Hematopoietic multipotent progenitor cell treated with erythropoietin and hydrocortisone succinate and interleukin-3 and kit ligand, for 4 days (in vitro differentiated cells): ENCODE measurements around the gene CBLN3.
"Not testable (repeated sequence)": the region's sequence is repeated elsewhere in the genome, so short reads cannot be mapped to it uniquely, and the experiment has no call there.

Experiments
- DNase-seq: peaks from one replicate; pipeline ENCODE4 v3.0.0-alpha.2; 2015

CBLN3 gene

DNA sequence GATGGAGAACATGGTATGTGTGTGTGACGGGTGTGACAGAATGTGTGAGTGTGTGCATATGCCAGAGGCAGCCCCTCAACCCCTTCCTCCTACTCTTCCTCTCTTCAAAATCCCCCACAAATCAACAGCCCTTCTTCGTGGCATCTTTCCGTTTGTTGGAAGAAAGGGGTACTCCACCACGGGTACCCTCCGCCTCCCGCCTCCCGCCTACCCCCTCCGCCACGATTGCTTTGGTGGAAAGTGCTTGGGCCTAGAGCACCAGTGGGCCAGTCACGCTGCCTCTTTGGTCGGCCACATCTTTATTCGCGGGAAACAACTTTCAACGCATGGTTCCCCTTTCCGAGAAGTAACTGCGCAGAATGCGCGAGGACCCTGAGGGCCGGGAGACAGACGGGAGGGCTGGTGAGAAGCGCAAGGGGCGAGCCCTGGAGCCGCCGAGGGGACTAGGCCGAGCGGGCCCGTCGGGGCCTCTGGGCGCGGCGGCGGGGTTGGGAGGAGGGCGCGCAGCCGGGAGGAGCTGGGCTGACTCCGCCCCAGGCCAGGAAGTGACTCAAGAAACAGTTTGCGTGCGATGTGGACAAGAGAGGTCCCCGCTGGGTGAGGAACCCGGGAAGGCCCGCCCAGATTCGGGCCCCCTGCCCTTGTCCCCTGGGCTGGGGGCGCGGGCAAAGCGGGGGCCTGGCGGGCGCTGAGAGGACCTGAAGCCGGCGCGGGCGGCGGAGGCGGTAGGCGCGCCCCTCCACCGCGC is at the start of gene CBLN3, which contains the start of gene KHNYN:
Gene CBLN3, minus strand, starts transcription at position 274 of the 748 bp plus-strand sequence. CDS start 614 bp downstream, outside the sequence.
Gene KHNYN, plus strand, starts transcription at position 560 of the 748 bp plus-strand sequence. CDS start 777 bp downstream, outside the sequence.
- peak; percentile 97 for DNase-seq

GRCh38 chr14:24475261-24475660 is 45.8 kb upstream of the CBLN3 start:
- peak; percentile 34 for DNase-seq

DNA sequence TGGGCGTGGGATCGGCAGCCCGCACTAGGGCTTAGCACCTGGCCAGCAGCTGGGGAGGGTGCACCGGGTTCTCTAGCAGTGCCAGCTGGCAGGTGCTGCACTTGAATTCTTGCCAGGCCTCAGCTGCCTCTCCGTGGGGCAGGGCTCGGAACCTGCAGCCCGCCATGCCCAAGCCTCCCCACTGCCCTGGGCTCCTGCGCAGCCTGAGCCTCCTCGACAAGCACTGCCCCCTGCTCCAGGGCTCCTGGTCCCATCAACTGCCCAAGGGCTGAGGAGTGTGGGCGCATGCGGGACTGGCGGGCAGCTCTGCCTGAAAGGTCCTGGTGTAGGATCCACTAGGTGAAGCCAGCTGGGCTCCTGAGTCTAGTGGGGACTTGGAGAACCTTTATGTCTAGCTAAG is 43.7 kb upstream of the CBLN3 start:
- DNase-seq, result no peak

DNA sequence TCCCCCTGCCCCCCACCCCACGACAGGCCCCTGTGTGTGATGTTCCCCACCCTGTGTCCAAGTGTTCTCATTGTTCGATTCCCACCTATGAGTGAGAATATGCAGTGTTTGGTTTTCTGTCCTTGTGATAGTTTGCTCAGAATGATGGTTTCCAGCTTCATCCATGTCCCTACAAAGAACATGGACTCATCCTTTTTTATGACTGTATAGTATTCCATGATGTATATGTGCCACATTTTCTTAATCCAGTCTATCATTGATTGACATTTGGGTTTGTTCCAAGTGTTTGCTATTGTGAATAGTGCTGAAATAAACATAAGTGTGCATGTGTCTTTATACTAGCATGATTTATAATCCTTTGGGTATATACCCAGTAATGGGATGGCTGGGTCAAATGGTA is 41.0 kb upstream of the CBLN3 start:
- not testable (repeated sequence) for DNase-seq

DNA sequence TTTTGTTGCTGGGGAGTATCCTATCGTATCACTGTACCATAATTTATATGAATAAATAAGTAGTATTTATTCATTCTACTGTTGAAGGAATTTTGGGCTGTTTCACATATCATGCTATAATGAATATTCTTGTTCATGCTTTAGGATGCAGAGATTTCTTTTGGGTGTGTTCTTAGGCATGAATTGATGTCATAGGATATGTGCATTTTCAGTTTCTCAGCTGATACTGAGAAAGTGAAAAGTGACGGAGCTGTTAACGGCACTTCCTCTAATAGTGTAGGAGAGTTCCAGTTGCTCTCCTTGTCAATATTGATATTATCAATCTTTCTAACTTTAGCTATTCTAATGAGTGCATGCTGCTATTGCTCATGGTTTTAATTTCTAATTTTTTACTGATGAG is 36.3 kb upstream of the CBLN3 start:
- no peak for DNase-seq

DNA sequence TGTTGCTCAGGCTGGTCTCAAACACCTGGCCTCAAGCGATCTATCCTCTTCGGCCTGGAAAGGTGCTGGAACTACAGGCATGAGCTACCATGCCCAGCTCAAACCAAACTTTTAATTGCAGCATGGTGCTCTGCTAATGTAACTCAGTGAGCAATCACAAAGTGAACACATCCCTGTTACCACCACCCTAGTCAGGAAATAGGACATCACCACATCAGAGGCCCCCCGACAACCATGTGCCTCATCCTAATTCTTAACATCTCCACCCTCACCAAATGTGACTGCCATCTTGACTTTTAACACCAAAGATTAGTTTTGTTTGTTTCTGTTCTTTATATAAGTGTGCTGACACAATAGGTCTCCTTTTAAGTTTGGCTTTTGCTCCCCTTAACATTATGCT is 35.9 kb upstream of the CBLN3 start:
- no peak for DNase-seq

DNA sequence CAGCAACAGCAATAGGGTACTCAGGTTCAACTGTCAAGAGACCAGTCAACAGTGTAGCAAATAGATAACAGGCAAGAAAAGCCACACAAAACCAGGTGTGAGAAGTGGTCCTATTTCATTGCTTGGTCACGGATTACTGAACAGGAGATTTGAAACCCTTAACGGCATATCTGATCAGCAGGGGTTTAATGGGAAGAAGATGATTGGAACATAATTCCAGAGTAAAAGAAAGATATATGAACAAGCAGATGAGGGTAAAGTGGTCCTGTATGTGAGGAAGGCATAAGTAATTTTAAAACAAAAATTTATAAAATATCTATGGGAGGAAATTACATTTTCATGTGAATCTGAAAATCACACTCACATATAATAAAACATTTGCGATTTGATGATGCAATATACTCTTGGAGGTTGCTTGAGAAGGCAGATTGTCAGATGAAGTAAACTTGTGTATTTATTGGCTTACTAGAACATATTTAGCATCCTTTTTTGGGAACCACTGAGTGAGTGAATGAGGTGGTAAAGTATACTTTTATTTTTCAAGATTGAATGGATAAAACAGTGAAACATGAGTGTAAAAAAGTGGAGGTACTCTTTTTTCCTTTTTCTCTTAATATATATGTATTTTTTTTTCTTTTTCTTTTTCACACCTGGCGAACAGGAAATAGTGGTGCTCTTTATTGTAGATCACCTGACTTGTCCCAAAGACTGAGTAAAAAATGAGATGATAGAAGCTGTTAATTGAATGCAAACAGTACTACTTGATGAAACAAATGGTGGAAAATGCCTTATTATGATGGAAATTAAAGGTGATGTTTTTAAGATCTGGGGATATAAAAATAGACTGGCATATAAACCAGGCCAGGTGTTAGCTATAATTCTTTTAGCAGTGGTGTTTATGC is 34.7 kb upstream of the CBLN3 start:
- no peak for DNase-seq

DNA sequence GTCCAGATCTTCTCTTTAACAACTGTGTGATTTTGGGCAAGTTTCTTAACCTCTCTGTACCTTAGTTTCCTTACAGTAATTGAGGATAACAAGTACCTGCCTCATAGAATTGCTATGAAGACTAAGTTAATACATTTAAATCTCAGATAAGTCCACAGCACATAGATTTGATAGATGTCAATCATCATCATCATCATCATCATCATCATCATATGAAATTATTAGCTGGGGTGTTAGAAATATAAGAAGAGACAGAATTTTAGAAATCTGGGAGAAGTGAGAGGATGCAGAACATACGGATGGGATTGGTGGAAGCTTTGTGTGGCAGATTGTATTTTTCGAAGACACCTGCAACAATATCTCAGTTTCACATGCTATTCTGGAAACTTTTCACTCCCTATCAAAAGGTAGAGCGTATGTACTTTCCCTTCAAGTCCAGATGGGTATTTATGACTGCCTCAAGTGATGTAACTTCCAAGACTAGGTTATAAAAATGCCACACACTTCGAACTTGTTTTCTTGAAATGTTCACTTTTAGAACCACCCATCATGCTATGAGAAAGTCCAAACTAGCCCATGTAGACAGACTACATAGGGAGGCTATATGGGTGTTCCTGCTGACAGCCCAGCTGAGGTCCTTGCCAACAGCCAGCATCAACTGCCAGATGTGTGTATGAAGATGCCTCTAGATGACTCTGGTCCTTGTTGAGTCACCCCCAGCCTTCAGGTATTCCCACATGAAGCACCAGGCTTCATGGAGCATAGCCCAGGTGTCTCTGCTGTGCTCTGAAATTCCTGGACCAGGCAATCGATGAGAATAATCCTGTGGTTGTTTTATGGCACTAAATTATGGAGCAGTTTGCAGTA is 33.8 kb upstream of the CBLN3 start:
- DNase-seq, result no peak

GRCh38 chr14:24461336-24461735 is 31.9 kb upstream of the CBLN3 start:
- no peak for DNase-seq

- no peak for DNase-seq
Observed at GRCh38 chr14:24459331-24459730, 29.9 kb upstream of the CBLN3 start.

DNA sequence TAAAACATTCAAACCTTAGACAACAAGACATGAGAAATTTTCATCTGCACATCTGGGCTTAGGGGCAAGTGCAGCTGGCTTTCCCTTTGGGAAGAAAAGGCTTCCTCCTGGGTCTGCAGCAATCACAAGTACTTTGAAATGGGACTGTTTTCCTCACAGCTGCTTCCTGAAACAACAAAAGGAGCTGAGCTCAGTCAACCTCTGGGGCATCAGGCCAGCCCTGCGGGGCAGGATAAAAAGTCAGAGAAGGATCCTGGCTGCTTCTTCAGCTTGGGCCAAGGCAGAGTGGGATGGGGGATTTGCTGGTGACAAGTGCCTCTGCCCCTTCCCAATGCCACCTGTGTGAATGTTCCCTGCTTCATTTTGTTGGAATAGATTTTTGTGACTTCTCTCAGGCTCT is 29.3 kb upstream of the CBLN3 start:
- DNase-seq, result no peak

DNA sequence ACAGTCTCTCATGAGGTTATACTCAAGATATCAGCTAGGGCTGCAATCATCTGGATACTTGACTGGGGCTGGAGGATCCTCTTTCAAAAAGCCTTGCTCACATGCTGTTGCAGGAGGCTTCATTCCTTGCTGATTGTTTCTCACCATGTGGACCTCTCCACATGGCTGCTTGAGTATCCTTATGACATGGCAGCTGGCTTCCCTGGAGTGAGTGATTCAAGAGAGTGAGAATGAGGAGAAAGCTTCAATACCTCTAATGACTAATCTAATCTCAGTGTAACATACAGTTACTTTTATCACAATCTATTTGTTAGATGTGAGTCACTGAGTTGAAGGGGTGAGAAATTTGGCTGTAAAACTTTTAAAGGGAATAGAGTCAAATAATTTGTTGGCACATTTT is 27.5 kb upstream of the CBLN3 start:
- DNase-seq, result peak; percentile 38

DNA sequence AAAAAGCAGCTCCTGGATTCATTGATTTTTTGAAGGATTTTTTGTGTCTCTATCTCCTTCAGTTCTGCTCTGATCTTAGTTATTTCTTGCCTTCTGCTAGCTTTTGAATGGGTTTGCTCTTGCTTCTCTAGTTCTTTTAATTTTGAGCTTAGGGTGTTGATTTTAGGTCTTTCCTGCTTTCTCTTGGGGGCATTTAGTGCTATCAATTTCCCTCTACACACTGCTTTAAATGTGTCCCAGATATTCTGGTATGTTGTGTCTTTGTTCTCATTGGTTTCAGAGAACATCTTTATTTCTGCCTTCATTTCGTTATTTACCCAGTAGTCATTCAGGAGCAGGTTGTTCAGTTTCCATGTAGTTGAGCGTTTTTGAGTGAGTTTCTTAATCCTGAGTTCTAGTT is 21.4 kb upstream of the CBLN3 start:
- not testable (repeated sequence) for DNase-seq

DNA sequence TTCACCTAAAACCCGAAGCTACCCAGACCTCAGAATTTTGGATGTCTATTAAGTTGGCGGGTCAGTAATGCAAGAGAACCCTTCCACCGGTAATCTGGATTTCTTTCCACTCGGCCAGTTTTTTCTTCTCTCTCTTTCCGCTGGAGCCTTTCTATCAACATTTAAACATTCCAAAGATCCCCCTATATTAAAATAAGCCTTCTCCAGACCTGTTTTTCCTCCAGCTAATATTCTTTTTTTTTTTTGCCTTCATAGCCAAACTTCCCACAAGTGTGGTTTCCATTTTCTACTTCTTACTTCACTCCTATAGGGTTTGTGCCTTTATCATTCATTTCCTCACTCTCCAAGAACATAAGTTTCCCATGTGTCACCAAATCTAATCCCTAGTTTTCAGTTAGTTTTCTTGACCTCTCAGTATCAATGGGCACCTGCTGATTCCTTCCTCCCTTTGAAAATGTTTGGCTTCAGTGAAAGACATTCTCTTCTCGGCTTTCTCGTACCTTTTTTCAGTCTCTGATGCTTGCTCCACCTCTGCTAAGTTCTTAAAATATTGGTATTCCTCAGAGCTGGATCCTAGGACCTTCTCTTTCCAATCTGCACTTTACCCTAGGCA is 13.7 kb upstream of the CBLN3 start:
- no peak for DNase-seq

- DNase-seq, result peak; percentile 100
Observed at GRCh38 chr14:24442240-24443052, 13.0 kb upstream of the CBLN3 start, which contains the start of gene SDR39U1. SDR39U1 (minus strand) TSS chr14:24442776; CDS start chr14:24442769, 7 bp downstream.

DNA sequence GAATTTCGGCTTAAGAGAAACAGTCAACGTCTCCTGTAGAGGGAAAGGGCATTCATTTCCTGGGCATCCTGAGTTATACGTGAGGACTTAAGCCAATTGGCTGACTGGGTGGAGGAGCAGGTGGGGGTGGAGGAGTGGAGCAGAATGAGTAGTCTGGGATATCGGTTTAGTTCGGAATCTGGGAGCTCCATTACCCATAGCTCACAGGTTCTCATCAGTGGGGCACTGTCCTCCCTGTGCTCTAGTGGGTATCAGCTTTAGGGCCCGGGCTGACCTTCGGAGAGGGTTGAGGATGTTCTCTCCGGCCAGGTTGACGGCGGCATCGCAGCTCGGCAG is 12.4 kb upstream of the CBLN3 start:
- DNase-seq, result no peak

- no peak for DNase-seq
Observed at GRCh38 chr14:24441485-24441884, 12.0 kb upstream of the CBLN3 start.

DNA sequence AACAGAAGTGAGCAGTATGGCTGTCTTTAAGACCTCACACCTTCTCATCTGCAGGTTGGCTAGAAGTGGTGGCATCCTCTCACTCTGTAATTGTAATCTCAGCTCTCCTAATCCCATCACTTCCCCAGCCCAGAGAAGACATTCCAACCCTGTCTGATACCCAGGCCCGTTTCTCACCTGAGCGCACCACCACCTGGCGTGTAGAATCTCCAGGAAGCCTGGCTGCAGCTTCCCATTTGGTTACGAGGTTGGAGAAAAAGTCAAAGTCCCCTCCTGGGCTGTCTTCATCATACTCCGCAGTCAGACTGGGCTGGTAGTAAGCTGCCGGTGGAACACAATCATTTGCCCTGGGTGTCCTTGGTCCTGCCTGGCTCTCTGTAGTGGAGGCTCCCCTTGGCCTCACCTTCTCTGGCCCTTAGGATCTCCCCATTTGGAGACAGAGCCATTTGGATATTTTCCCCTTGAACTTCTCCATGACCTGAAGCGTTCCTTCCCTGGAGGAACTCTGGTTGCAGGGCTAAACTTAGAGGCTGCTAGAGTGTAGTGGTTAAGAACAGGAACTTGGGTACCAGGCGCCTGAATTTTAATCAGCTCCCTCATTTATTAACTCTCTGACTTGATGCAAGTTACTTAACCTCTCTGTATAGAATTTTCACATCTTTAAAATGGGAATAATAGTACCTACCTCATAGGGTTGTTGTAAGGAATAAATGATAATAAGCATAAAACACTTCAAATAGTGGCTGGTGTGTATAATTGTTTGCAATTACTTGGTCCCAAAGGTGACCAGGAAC is 11.3 kb upstream of the CBLN3 start:
- no peak for DNase-seq

- DNase-seq, result no peak
Observed at GRCh38 chr14:24439830-24440605, 10.6 kb upstream of the CBLN3 start.

GRCh38 chr14:24439257-24439656 is 9.8 kb upstream of the CBLN3 start:
- DNase-seq, result no peak
